Measurements from ENCODE around the gene GABRR1.
"Not testable (repeated sequence)": the region's sequence is repeated elsewhere in the genome, so short reads cannot be mapped to it uniquely, and the experiment has no call there.

The GABRR1 gene

DNA sequence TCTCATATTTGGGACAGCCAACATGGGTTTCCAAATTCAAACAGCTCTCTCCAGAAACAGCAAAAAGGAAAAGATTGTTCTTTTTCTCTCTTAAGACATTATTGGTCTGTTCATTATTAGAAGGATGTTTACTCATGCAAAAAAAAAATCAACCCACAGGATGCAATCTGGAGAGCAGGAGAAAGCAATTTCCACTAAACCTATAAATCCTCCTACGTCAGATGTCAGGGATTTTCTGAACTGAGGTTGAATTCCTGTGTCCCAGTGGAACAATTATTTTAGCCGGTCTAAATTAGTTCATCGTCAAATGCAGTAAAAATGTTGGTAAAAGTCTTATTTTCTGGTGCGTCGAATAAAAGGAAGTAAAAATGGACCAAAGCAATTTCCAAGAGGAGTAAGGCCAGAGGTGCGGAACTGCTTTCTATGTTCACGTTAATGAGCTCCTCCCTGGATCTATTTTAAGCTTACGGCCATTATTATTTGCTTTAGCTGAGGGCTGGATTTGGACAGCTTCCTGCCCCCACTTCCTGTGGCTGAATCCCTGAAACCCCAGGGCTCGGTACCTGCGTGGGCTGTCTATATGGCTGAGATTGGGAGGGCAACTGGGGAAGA, at the start of gene GABRR1:
Gene GABRR1, minus strand, starts transcription at position 60 of the 612 bp plus-strand sequence. Its CDS starts 36 bp downstream, at position 24.
- DNase-seq (ENCODE audit: low read depth, low spot score), result no peak

DNA sequence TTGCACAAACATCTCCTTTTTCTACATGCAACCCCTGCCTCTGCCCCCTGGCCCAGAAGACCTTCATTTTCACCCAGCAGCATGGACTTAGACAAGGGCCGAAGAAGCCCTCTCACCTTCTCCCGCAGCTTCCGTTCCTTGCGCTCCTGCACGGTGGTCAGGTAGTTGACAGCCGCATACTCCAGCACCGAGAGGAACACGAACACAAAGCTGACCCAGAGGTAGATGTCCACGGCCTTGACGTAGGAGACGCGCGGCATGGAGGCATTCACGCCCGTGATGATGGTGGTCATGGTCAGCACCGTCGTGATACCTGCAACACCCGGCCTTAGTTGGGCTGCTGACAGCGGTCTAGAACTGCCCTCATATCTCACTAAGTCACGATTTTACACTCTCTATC, 47.1 kb upstream of the GABRR1 start:
- DNase-seq (ENCODE audit: low read depth, low spot score), result no peak

DNA sequence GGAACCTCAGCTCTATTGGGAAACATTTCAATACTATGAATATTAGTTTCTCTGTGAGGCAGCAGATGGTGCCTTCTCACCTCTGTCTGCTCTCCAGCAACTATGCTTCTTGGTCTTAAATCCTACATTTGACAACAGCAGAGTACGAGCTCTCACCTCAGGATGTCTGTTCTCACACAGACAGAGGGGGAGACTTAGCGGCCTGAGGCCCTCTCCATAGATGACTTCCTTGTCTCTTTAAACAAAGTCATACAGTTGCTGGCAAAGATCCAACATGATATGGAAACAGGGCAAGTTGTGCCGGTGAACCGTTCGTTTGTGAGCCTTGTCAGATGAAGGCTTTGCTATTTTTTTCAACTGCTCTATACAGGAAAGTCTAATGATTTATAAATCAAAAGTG, 43.7 kb upstream of the GABRR1 start:
- no peak for DNase-seq (ENCODE audit: low read depth, low spot score)

DNA sequence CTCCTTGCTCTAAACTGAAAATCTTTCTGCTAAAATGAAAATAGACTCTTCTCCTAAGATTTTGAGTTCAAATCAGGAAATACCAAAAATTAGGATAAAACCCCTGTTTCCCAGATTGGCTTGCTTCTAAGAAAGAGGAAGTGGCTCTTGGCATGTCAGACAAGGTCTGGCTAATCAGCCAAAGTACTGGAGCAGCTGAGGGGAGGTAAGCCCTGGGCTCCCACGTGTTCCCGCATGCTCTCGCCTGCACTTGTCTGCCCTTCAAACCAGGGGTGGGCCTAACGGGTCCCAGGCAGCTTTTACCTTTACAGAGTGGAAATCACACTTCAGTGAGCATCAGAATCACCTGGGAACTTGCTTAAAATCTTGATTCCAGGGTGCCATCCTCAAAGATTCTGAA, 43.2 kb upstream of the GABRR1 start:
- DNase-seq (ENCODE audit: low read depth, low spot score), result no peak

DNA sequence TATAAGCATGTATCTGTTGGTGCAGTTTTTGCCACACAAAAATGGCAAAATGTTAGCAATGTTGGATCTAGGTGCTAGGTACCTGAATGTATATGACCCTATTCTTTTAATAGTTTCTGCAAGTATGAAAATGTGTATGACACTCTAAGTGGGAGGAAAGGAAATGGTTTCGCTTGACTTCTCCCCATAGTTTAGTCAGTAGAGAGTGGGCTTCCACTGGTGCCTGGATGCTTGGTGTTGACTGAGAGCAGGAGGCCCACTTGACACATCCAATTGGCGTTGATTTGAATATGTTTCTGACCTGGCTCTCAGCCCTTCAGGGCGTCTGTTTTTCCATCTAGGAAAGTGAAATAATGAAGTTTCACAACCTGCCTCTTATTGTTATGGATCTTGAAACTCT, 41.8 kb upstream of the GABRR1 start:
- no peak for DNase-seq (ENCODE audit: low read depth, low spot score)

DNA sequence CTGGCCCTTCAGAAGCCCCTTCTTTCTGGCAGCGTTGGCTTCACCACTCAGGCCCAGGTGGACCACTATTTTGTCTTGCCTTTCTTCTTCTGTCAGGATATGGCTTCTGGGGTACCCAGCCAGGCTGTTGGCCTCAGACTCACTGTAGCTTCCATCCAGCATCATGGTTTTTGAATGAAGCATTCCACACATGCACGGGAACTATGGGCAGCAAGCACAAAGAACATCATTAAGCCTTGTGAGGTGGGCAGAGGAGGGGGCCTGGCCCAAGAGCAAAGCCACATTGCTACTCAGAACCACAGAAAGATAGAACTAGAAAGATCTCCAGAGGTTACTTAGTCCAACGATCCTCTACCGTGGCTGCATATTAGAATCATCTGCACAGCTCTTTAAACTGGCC, 40.6 kb upstream of the GABRR1 start:
- DNase-seq (ENCODE audit: low read depth, low spot score), result no peak

DNA sequence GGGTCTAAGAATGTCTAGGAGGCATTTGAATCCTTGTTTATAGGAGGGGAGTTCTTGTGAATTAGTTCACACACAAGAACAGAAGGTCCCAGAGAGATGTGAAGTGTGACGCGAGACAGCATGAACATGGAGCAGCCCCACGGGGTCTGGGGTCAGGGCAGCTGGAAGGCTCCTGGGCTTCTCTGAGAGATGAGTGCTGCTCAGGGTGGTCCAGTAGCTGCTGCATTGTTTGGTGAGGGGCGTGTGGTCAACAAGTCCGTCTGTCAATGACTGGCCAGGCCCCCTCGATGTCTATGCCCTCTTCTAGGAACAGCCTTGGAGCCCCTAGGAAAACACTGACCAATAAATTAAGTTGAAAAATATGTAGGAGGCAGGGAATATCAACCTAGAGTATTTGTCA, 40.2 kb upstream of the GABRR1 start:
- DNase-seq (ENCODE audit: low read depth, low spot score), result no peak

DNA sequence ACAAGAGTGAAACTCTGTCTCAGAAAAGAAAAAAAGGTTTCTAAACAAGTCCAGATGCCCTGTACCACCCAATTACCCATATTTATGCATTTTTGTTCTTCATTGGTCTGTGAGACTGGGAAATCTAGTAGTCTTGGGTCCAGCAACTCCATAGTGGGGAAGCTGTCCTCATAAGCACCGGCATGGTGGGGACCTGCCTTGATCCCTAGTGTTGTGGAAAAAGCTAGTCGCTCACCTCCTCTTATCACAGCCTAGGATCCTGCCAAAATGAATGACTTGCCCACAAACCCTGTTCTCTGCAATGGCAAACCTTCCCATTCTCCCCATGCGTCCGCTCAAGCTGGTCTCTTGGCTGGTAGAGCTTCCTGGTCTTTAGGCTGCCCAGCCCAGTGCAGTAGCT, 38.3 kb upstream of the GABRR1 start:
- DNase-seq (ENCODE audit: low read depth, low spot score), result no peak

DNA sequence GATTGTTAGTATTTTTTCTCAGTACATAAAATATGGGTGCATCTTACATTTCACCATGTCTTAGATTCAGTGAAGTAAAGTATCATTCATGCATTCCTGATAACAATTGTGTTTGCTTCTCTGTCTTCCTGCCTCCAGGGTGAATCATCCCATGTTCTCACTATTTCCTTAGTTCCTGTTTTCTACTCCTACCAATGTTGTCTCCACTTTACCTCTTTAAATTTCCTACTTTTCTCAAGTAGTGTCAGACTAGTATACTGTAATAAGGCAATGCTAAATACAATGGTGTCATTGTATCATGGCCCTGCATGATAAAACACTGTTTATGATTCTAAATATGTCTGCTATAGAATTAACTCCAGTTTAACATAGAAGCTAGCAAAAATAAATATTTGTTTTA, 37.4 kb upstream of the GABRR1 start:
- DNase-seq (ENCODE audit: low read depth, low spot score), result no peak

DNA sequence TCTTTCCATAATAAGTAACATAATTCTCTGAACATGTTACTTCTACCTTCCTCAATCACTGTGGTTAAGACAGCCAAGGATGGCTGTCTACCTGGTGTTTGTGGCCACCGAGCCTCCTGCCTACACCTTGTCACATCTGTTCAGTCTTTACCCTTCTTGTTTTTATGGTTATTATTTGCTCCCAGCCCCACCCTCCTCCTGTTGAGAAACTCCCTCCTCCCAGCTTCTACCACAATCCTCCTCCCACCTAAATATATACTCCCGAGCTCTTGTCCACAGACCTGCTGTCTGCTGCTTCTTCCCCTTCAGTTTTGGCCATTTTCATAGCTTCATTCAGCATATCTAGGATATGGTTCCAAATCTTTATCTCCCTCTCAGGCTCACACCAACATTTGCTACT, 35.7 kb upstream of the GABRR1 start:
- no peak for DNase-seq (ENCODE audit: low read depth, low spot score)

DNA sequence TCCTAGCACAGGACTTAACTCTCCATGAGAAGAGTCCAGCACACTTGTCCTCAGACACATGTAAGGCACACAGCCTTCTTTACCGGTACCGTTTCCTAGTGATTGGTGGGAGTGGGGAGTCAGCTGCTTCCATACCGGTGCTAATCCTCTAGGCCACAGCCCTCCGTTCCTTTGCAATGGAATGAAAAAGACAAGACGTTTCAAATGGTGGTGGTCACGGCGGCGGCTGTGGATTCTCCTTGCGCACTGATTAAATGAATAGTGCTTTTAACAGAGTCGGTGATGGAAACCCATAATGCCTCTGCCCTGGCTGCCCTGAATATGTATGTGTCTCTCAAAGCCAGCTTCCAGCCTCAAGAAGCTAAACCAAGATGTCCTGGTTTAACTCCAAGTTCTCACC, 34.8 kb upstream of the GABRR1 start:
- no peak for DNase-seq (ENCODE audit: low read depth, low spot score)

DNA sequence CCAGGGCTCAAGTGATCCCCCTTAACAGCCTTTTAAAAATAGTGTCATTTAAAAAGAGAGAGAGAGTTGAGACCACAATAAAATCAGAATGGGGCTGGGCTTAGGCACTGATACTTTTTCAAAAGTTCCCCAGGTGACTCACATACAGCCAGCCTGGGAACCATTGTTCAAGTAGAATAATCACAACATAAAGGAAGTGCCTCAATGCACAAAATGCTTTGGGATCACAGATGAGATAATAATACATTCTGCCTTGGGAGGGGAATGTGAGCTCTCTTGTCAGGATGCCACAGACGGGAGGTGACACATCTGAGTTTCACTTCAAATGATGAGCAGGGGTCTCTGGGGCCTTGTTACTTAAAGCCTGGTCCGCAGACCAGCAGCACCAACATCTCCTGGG, 34.0 kb upstream of the GABRR1 start:
- DNase-seq (ENCODE audit: low read depth, low spot score), result no peak

DNA sequence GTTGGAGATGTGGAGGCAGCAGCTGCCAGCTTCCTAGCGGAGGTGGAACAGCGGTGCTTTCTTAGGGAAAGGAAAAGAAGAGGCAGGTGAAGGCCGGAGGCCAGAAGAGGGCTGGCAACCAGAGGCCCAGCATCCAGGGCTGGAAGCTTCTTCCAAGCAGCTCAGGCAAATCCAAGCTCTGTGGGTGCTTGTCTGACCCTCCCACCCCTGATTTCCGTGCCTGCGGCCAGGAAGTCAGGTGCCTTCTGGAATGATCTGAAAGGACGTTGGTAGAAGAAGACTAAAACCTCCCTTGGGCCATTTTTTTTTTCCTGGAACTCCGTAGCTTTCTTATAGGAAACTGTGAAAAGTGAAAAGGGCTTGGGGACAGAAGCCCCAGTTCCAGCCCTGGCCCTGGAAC, 33.1 kb upstream of the GABRR1 start:
- DNase-seq (ENCODE audit: low read depth, low spot score), result no peak

DNA sequence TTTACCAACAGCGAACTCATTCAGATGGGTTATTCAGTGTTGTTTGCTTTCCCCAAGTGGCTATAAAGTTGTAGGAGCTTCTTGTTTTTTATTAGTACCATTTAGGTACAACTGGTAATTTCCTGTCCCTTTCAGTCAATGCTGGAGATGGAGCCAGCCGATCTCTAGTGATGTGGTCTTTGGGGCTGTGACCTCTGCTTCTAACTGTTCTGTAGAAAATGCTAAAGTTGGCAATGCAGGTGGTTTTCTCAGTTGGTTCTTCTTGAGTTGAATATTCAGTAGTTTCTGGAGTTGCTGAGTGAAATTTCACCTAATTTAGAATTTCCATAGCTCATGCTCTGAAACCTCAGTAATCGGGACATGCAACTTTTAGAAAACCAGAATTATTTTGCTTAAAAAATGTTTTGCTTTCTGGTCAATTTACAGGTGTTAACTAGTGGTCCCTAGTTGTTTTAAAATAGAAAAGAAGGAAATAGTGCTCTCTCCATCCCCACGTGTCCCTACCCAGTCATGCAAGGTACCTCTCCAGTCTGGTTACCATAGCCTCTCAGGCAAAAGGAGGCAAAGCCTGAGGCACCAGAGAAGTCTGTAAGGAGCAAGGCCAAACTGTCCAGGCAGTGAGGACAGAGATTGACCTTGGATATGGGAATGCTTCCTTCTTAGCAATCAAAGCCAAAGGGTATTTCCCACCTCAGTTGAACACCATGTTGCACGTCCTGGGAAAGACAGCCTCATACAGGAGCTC, 27.3 kb upstream of the GABRR1 start:
- no peak for DNase-seq (ENCODE audit: low read depth, low spot score)

DNA sequence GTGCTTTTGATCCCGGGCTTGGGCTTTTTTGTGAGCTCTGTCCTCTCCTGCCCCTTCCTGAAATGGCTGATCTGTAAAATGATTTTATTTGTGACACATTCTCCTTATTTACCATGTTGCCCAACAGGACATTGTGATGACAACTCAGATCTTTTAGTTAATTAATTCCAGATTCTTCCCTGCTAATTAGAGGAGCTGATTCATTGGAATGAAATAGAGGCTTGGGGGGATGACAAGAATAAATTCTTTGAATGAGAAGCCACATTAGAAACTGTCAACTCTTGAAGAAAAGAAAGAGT, 26.1 kb upstream of the GABRR1 start:
- DNase-seq (ENCODE audit: low read depth, low spot score), result no peak

DNA sequence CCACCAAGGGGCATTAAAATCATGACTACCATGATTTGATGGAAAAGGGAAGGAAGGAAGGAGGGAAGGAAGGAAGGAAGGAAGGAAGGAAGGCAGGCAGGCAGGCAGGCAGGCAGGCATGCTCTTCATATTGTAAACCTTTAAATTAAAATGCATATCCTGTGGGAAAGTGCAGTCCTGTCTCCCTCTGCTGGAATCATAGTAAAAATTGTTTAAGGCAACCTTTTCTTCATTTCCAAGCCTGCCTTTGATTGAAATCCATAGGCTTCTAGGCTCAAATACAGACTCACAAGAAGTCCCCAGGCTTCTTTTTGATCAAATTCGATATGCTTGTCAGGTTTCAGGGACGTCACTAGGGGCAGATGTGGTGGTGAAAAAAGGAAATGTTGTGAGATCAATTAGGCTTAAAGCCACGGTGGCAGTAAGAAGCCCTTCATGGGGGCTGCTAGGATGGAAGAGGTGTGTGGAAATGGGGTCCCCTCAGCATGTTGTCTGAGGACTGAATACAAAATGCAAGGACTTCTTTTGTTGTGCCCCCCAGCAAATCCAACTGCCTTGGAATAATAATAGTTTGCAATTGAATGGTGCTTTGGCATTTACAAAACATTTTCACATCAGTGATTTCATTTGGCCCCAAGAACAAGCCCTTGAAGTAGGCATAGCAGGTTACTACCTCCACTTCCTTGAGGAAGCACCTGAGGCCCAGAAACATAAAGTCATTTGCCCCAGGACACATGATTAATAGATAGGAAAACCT, 25.6 kb upstream of the GABRR1 start:
- no peak for DNase-seq (ENCODE audit: low read depth, low spot score)

DNA sequence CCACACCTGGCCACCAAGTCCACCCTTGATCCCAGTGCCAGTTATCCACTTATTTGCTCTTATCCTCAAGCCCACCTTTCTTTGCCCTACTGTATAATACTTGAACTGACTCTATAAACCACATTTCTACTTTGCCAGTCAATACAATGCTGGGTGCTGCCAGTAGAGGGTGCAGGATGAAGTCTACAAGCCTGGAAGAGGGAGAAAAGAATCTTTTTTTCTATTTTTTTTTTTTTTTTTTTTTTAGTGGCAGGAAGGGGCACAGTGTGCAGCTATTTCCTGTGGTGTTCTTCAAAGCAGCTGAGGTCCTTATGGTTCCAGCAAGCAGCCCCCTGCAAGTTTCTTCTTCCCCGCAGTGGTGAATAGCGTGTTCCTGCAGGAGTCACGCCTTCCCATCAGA, 22.2 kb upstream of the GABRR1 start:
- no peak for DNase-seq (ENCODE audit: low read depth, low spot score)

DNA sequence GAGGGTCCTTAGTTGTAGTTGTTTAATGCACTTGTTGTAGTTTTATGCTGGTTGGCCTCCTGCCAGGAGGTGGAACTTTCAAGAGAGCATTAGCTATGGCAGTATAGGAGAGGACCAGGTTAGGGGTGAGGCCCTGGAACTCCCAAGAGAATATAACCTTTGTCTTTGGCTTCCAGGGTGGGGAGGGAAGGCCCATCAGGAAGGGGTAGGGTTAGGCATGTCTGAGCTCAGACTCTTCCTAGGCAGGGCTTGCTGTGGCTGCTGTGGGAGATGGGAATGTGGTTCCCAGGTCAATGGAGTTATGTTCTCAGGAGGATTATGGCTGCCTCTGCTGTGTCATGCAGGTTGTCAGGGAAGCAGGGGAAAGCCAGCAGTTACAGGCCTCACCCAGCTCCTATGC, 20.0 kb upstream of the GABRR1 start:
- no peak for DNase-seq (ENCODE audit: low read depth, low spot score)

DNA sequence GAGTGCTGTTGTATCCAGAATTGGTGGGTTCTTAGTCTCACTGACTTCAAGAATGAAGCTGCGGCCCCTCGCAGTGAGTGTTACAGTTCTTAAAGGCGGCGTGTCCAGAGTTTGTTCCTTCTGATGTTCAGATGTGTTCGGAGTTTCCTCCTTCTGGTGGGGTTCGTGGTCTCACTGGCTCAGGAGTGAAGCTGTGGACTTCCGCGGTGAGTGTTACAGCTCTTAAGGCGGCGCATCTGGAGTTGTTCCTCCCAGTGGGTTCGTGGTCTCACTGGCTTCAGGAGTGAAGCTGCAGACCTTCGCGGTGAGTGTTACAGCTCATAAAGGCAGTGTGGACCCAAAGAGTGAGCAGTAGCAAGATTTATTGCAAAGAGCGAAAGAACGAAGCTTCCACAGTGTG, 16.4 kb upstream of the GABRR1 start:
- not testable (repeated sequence) for DNase-seq (ENCODE audit: low read depth, low spot score)

DNA sequence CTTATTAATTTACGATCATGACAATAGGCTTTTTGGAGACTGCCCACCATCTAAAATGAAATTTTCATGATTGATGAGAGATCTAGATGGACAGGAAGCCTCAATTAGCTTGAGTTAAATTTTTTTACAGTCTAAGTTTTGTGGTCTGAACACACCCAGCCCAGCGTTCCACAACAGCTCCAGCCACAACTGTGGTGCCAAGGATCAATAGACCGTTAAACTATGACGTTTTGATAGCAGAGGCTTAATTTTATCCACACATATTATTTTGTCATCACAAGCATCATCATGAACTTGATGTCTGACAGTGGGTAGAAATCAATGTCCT, 5.5 kb upstream of the GABRR1 start:
- DNase-seq (ENCODE audit: low read depth, low spot score), result no peak

DNA sequence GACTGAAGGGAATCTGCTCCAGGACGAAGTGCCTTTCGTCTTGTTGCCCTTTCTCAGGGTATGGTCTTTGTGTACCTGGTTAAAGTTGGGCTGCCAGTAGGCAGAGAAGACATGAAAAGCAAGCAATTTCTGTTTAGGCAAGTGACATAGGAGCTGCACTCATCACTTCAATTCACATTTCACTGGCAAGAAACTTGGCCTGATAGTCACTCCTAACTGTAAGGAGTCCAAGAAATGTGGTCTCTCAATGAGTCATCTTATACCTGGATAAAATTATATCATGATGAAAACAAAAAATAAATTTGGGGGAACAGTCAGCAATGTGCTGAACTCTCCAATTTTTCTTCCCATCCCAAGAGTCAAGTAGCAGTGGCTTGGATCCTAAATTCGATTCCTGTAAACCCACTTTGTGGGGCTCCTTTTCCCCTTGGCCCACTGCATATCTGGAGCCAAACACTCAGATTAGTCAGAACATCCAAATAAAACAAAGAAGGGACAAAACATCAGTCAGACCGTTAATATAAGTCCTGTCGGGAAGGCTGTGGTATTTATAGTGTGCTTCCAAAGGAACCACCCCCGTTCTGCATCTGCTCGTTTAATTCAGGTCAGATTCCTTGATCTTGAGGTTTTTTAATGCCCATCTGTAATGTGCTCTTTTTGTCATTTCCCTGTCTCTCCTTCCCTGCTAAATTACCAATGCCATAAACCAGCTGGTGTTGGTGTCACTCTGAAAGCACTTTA, 5.0 kb upstream of the GABRR1 start:
- no peak for DNase-seq (ENCODE audit: low read depth, low spot score)

DNA sequence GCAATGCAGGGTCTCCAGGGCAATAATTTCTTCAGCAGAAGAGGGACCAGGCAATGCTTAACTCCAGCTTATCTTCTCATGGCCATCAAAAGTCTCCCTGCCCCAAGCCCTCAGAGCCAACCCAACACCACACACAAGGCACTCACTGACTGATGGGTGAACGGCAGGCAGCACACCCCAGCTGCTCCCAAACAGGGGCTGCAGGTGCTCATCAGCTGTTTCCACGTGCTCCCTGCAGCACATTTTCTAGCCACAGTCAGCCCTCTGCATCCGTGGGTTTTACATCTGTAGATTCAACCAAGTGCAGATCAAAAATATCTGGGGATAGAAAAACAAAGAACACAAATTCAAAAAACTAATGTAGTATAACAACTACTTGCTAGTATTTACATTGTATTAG, 4.0 kb upstream of the GABRR1 start:
- no peak for DNase-seq (ENCODE audit: low read depth, low spot score)

DNA sequence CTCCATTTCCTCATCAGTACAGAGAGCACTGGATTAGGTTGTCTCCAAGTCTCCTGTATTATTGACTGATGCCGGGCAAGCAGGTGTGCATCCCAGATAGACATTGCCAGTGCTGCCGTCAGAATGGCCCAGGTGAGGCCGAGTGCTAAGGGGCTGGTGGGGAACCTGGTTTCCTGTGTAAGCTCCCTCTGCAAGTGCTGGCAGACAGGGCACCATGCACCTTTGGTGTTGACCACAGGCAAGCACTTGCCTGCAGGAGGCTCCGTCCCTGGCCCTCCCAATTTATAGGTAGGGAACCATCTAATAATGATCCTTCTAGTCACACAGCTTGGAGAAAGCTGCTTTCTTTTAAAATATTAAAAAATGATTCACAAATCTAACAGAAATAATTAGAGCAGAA, 747 bp downstream of the GABRR1 start:
- no peak for DNase-seq (ENCODE audit: low read depth, low spot score)
